Keratinocyte (primary cell): Measurements from ENCODE around the gene TOPAZ1.

Source experiments
- EZH2 ChIP-seq: IDR thresholded peaks from one replicate; pipeline ENCODE4 v1.6.1; 2012; ENCODE audit warnings: inconsistent platforms, mild to moderate bottlenecking, low read length, moderate library complexity
- TF ChIP-seq, protein P1 (sequence below), 3 experiments: IDR thresholded peaks in 1 of 3; conservative IDR thresholded peaks in 1 of 3; optimal IDR thresholded peaks in 1 of 3; 2 replicates in 2 of 3; 3 replicates in 1 of 3; pipeline versions ENCODE3 to v1.5.1; 2011; ENCODE audit warnings: low read length in 3 of 3, mild to moderate bottlenecking in 3 of 3, moderate library complexity in 2 of 3, control low read depth in 1 of 3, inconsistent platforms in 1 of 3; ENCODE audit not compliant: insufficient read depth in 2 of 3; ENCODE audit errors: extremely low read depth in 1 of 3

DNA sequence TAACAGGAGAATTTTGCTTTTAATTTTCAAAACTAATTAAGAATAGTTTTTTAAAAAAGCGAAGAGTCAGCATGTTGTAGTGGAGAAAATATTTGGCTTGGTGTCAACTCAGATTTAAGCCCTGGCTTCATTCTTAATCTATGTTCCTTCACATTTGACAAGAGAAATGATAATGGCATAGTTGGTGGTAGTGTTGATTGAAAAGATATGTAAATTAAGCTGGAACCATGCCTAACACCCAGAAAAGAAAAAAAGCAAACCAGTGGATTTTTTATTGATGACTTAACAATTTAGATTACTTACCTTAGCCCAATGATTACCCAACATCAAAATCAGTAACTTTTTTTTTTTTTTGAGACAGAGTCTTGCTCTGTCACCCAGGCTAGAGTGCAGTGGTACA is 124.3 kb downstream of the TOPAZ1 start:
- TF ChIP-seq, protein P1, sequence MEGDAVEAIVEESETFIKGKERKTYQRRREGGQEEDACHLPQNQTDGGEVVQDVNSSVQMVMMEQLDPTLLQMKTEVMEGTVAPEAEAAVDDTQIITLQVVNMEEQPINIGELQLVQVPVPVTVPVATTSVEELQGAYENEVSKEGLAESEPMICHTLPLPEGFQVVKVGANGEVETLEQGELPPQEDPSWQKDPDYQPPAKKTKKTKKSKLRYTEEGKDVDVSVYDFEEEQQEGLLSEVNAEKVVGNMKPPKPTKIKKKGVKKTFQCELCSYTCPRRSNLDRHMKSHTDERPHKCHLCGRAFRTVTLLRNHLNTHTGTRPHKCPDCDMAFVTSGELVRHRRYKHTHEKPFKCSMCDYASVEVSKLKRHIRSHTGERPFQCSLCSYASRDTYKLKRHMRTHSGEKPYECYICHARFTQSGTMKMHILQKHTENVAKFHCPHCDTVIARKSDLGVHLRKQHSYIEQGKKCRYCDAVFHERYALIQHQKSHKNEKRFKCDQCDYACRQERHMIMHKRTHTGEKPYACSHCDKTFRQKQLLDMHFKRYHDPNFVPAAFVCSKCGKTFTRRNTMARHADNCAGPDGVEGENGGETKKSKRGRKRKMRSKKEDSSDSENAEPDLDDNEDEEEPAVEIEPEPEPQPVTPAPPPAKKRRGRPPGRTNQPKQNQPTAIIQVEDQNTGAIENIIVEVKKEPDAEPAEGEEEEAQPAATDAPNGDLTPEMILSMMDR (optimal IDR thresholded peaks at IDR 0.05 in 1 of 3, IDR thresholded peaks at IDR 0.05 in 1 of 3, conservative IDR thresholded peaks at IDR 0.05 in 1 of 3; ENCODE audit: extremely low read depth in 1 of 3, insufficient read depth in 2 of 3, low read length in 3 of 3), result no peak
- TF ChIP-seq EZH2, result no peak
